Pancreas (tissue), 10 donors: Measurements from ENCODE around the gene ZNF407. TPM values are rescaled to one million over a fixed set of nuclear protein-coding genes. Genes with fewer than 3 reads are reported as not detected.

Experiments
- ATAC-seq, 4 donors: fragments of 200-7000 bp; cut with Tn5 transposase; one replicate each; pipeline versions ENCODE4 v1.8.0 to v1.9.1; 2020; ENCODE audit warnings: mild to moderate bottlenecking in 4 of 4, moderate library complexity in 4 of 4
- DNase-seq, 6 donors: peaks; one replicate each; pipeline ENCODE4 v3.0.0-alpha.2; 2020
- FAIRE-seq: peaks from 2 replicates; lab custom pipeline; 2012; peaks lifted over from hg19 to GRCh38; lab: Jason Lieb, UNC
- H3K27ac ChIP-seq, 4 donors: fragments of 200-600 bp; sonication (generic); 1 replicate in 3 of 4; 2 replicates in 1 of 4; pipeline versions ENCODE4 v1.5.0 to v1.8.0; 2020
- H3K27me3 ChIP-seq, 4 donors: fragments of 200-600 bp; one replicate each; pipeline ENCODE4 v1.8.0; 2021
- H3K36me3 ChIP-seq, 3 donors: fragments of 200-600 bp; sonication (generic) in 1 of 3; one replicate each; pipeline versions ENCODE4 v1.5.0 to v1.8.0; 2020 to 2021
- H3K4me1 ChIP-seq, 3 donors: fragments of 200-600 bp; one replicate each; pipeline ENCODE4 v1.8.0; 2021
- H3K4me3 ChIP-seq, 4 donors: fragments of 200-600 bp; sonication (generic) in 2 of 4; one replicate each; pipeline versions ENCODE4 v1.5.0 to v1.8.0; 2020 to 2021
- H3K9me3 ChIP-seq, 4 donors: fragments of 200-600 bp; one replicate each; pipeline ENCODE4 v1.8.0; 2021
- WGBS, 2 donors: extraction: QIAGEN DNeasy Blood & Tissue Kit; methylation state at CpG; one replicate each; pipeline ENCODE4 v1.1.7; 2013; 5-methylcytosine and 5-hydroxymethylcytosine counted together
- intact Hi-C, 3 donors: fragments of 100-400 bp; cut with DNase I; formaldehyde crosslinking; loops; one replicate each; pipeline versions ENCODE4 v1.11.1 to v1.14.2; 2022
- polyA plus RNA-seq, 2 donors: library from polyadenylated mRNA; stranded (reverse); fragments of 200-250 nt; gene quantifications; one replicate each; pipeline ENCODE4 v1.2.3, GENCODE V29; 2013
- total RNA-seq, 6 donors: library from RNA; stranded (reverse); fragmentation: NEBNext Ultra II Directional in 4 of 6; extraction: Animal tissue kit (Norgen Biotek cat#: 25700) in 4 of 6; gene quantifications; one replicate each; pipeline versions ENCODE4 v1.2.1 to v1.2.4, GENCODE V29; 2021 to 2023
- TF ChIP-seq, protein P1 (sequence below), 4 donors: fragments of 200-600 bp; sonication (generic) in 3 of 4; IDR thresholded peaks; one replicate each; pipeline versions ENCODE4 v1.5.0 to v1.8.0; 2021; ENCODE audit warnings: antibody characterized with exemption in 4 of 4
- donor health status: healthy with polysubstance abuse.
- donor health status: DM: no; HTN: no; CAD: no; lungs with moderate emphysema.
- donor health status: DM: no; HTN: no; CAD: no.
- donor health status: control.
- donor health status: control.
- donor health status: Bipolar disorder and iron deficiency.
- donor health status: DM: yes; HTN: yes; CAD: no.
- donor health status: DM: no; HTN: no; CAD: no.
- donor health status: DM: no; HTN: no; CAD: no.
- donor health status: DM: yes; HTN: yes; CAD: no.

The ZNF407 gene
- total and polyA plus RNA-seq, 8 donors = 2.7 to 10.0 (median 4.9) TPM

DNA sequence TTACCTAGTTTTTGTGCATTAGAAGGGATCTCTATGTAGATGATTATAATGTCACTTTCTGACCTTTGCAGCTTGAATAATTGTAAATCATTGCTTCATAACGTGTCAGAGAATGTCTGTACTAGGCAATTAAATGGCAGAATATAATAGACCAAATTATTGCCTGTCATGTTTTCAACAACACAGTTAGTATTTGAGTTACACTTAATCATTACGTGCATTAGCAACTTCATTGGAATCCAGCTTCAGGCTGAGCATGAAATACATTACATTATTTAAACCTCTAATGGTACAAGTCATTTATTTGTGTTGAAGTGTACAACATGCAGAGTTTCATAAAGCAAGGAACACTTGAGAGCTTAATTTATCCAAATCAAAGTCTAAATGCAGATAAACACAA lies 48.0 kb downstream of the ZNF407 start:
- 67 to 77% methylated on average over 2 of the region's 2 CpGs for WGBS, 2 donors
- peaks cover 0 to 4% (median 0%) of the 10 kb centered on the region in 3 donors for H3K36me3 ChIP-seq
- TF ChIP-seq, protein P1, sequence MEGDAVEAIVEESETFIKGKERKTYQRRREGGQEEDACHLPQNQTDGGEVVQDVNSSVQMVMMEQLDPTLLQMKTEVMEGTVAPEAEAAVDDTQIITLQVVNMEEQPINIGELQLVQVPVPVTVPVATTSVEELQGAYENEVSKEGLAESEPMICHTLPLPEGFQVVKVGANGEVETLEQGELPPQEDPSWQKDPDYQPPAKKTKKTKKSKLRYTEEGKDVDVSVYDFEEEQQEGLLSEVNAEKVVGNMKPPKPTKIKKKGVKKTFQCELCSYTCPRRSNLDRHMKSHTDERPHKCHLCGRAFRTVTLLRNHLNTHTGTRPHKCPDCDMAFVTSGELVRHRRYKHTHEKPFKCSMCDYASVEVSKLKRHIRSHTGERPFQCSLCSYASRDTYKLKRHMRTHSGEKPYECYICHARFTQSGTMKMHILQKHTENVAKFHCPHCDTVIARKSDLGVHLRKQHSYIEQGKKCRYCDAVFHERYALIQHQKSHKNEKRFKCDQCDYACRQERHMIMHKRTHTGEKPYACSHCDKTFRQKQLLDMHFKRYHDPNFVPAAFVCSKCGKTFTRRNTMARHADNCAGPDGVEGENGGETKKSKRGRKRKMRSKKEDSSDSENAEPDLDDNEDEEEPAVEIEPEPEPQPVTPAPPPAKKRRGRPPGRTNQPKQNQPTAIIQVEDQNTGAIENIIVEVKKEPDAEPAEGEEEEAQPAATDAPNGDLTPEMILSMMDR (IDR thresholded peaks at IDR 0.05) = no peak
- DNase-seq = no peak
- intact Hi-C loops = no loop called here
- H3K27me3 ChIP-seq = no peaks in the 10 kb centered on the region
- H3K4me3 ChIP-seq = no peak overlapping the region
- H3K9me3 ChIP-seq = no peaks in the 10 kb centered on the region
- no peak overlapping the region for H3K27ac ChIP-seq
- no peak for FAIRE-seq
- no peaks in the 10 kb centered on the region for H3K4me1 ChIP-seq
- no peak for ATAC-seq

DNA sequence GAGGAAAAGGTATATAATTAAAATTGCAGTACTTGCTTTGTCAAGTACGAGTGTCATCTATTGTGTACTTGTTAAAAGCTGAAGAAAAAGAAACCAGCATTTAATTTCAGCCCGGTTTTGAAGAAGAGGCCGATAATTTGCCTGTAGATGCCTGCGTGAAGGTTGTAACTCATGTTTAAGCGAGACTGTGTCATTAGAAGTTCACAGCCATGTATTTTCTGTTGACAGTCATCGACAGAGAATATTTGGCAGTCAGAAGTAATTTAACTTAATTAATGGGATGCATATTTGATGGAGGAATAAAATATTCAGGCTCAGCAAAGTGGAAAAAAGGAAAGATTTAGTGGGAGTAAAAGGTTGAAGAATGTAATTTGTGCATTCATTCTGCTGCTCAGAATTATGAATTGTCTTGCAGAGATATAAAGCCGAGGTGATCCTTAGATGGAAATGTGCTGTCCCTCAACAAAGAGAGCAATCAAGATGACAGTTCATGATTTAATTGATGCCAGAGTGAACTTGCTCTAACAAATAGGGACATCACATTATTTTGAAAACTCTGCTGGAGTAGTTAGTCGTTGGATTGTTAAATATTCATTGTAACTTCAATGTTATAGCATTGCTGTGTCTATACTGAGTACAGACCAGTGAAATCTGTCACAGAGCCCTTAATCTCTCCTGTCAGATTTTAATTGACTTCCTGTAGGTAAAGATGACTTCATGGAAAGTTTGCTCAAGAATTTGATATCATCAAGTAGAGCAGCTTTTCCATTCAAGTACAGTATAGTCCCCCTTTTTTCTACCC lies 53.9 kb downstream of the ZNF407 start:
- TF ChIP-seq, protein P1 (IDR thresholded peaks at IDR 0.05) = no peak
- WGBS, 2 donors = 72 to 80% methylated on average over 8 of the region's 8 CpGs
- Histone ChIP-seq H3K4me3 (no peak overlapping the region), H3K4me1 (no peaks in the 10 kb centered on the region), H3K36me3 (no peaks in the 10 kb centered on the region), H3K9me3 (no peaks in the 10 kb centered on the region), H3K27me3 (no peaks in the 10 kb centered on the region), H3K27ac (no peak overlapping the region)
- intact Hi-C loops = loop anchor here in 1 of 3 donors (10.0 kb wide), 1 partner anchor 1693 kb away; no protein-coding TSS in a partner anchor
- no peak for DNase-seq
- FAIRE-seq = no peak
- ATAC-seq = no peak

DNA sequence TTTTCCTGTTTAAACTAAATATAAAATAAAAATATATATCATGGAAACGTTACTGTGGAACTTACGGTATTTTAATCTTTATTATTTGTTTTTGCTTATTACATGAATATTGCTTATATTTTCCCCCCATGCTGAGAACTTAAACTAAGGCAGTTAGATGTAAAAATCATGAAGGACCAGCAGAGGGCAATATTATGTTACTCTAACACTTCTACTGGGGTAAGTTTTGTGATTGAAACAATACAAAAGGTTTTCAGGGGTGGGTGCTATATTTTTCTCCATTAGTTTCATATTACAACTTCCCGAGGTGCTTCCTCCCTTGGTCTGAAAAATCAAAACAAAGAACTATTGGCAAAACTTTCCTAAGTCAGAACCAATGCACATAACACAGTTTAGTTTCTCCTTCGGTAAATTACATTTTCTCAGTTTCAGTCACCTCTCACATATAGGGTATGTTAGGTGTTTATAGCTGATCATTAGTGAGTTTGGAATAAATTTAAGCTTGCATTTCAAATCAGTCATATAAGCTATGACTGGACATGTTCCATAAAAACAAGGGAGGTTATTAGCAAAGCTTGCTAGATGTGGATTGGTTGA lies 54.8 kb downstream of the ZNF407 start:
- Histone ChIP-seq H3K9me3 (no peaks in the 10 kb centered on the region), H3K27ac (no peak overlapping the region), H3K4me1 (no peaks in the 10 kb centered on the region), H3K36me3 (no peaks in the 10 kb centered on the region), H3K4me3 (no peak overlapping the region), H3K27me3 (no peaks in the 10 kb centered on the region)
- ATAC-seq = peak in 3 of 4 donors; percentile 44 to 58 (median 57)
- TF ChIP-seq, protein P1 (IDR thresholded peaks at IDR 0.05) = peak in 3 of 4 donors; percentile 21 to 43 (median 32)
- no peak for DNase-seq
- FAIRE-seq = peak; percentile 94
- WGBS, 2 donors = 32 to 33% methylated on average over 4 of the region's 4 CpGs
- intact Hi-C loops = loop anchor here in 1 of 3 donors (10.0 kb wide), 1 partner anchor 1692 kb away; no protein-coding TSS in a partner anchor

DNA sequence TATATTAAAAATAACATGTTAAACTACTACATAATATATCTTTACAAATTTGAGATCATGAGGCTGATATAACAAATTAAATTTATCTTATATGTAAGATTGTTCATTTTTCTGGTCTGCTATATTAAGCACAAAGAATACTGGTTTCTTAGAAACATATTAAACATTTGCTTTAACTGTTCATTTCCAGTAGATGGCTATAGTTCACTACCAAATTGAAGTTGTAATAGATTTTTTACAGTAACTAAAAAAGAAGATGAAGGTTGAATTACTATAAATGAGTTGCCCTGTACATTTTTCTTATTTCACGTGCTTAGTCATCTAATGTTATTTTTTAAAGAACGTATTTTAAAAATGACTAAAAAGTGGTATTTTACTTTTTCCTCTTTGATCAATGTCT lies 57.0 kb downstream of the ZNF407 start:
- TF ChIP-seq, protein P1 (IDR thresholded peaks at IDR 0.05) = no peak
- Histone ChIP-seq H3K27me3 (no peaks in the 10 kb centered on the region), H3K4me1 (no peaks in the 10 kb centered on the region), H3K4me3 (no peak overlapping the region), H3K27ac (no peak overlapping the region), H3K36me3 (no peaks in the 10 kb centered on the region), H3K9me3 (no peaks in the 10 kb centered on the region)
- WGBS, 2 donors = 70 to 75% methylated on average over 2 of the region's 2 CpGs
- FAIRE-seq (peak; percentile 92), ATAC-seq (no peak), DNase-seq (no peak)
- intact Hi-C loops = loop anchor here in 1 of 3 donors (10.0 kb wide), 1 partner anchor 1690 kb away; no protein-coding TSS in a partner anchor
